Esophagus muscularis mucosa (tissue), 4 donors: ENCODE data around the gene CSNK1G1. TPM values are rescaled to one million over a fixed set of nuclear protein-coding genes. Genes with fewer than 3 reads are reported as not detected.
"Not testable (repeated sequence)": the region's sequence is repeated elsewhere in the genome, so short reads cannot be mapped to it uniquely, and the experiment has no call there.

ENCODE experiments used
- DNase-seq: peaks from one replicate; pipeline ENCODE4 v3.0.0-alpha.2; 2017; ENCODE audit errors: extremely low spot score
- H3K27ac ChIP-seq, 4 donors: fragments of 200-600 bp; sonication (generic); replicated peaks in 1 of 4; 1 replicate in 3 of 4; 2 replicates in 1 of 4; pipeline ENCODE4 v1.5.1; 2016 to 2019; ENCODE audit warnings: mild to moderate bottlenecking in 1 of 4
- H3K27me3 ChIP-seq, 4 donors: fragments of 200-600 bp; sonication (generic); one replicate each; pipeline versions ENCODE4 v1.5.1 to v1.6.0; 2016 to 2019
- H3K36me3 ChIP-seq, 4 donors: fragments of 200-600 bp; sonication (generic); one replicate each; pipeline ENCODE4 v1.5.1; 2016 to 2019
- H3K4me1 ChIP-seq, 4 donors: fragments of 200-600 bp; sonication (generic); one replicate each; pipeline ENCODE4 v1.5.1; 2016 to 2019
- H3K4me3 ChIP-seq, 4 donors: fragments of 200-600 bp; sonication (generic); 1 replicate in 2 of 4; 2 replicates in 2 of 4; pipeline ENCODE4 v1.5.1; 2016 to 2019; ENCODE audit warnings: mild to moderate bottlenecking in 4 of 4, moderate library complexity in 1 of 4
- H3K9me3 ChIP-seq, 4 donors: fragments of 200-600 bp; sonication (generic); 1 replicate in 3 of 4; 2 replicates in 1 of 4; pipeline ENCODE4 v1.5.1; 2016 to 2019
- EP300 ChIP-seq: sonication (generic); formaldehyde crosslinking; IDR thresholded peaks from one replicate; pipeline ENCODE4 v1.6.1; 2017; ENCODE audit warnings: antibody characterized with exemption
- POLR2A ChIP-seq: fragments of 450-650 bp; IDR thresholded peaks from one replicate; pipeline ENCODE4 v1.6.1; 2017; ENCODE audit warnings: antibody characterized with exemption, moderate library complexity, mild to moderate bottlenecking, low read depth
- POLR2AphosphoS5 ChIP-seq, 2 donors: sonication (generic); formaldehyde crosslinking; IDR thresholded peaks; one replicate each; pipeline ENCODE4 v1.6.1; 2017; ENCODE audit warnings: antibody characterized with exemption in 2 of 2
- WGBS: methylation state at CpG from one replicate; pipeline ENCODE4 v1.1.5; 2018; 5-methylcytosine and 5-hydroxymethylcytosine counted together
- intact Hi-C: fragments of 100-400 bp; cut with DNase I; formaldehyde crosslinking; loops from one replicate; pipeline ENCODE4 v1.15.1; 2023
- total RNA-seq, 4 donors: library from RNA; depleted of rRNA; stranded (reverse); fragments of >200 nt; gene quantifications; one replicate each; pipeline versions ENCODE4 v1.1.0 to v1.2.1, GENCODE V29; 2016
- TF ChIP-seq, protein P1 (sequence below), 3 experiments: fragments of 200-600 bp in 2 of 3; fragments of 450-650 bp in 1 of 3; sonication (generic) in 2 of 3; IDR thresholded peaks; one replicate each; pipeline ENCODE4 v1.5.1; 2017 to 2019; ENCODE audit warnings: antibody characterized with exemption in 3 of 3, mild to moderate bottlenecking in 2 of 3, moderate library complexity in 1 of 3

CSNK1G1 gene
- total RNA-seq, 4 donors from 2014 or later = 9.1 to 11.2 (median 10.1) TPM

DNA sequence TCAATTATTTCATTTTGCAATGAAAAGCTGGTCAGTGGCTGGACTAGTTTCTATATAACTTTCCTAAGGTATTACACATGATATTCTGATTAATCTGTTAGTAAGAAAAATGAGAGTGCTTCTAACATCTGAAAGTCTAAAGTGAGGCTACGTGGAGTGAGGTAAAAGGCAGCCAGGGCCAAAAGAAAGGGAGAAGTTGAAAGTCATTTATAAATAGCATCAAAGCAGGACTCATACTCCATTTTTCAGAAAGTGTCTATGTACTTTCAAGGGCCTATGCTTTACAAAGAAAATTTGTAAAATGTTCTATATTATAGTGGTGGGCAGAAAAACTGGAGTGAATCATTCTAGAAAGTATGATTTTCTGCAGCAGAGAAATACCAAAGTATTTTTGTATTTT is 80.0 kb downstream of the CSNK1G1 start:
- TF ChIP-seq EP300 (no peak), POLR2AphosphoS5 (IDR thresholded peaks at IDR 0.05) (no peak), POLR2A (no peak)
- TF ChIP-seq, protein P1, sequence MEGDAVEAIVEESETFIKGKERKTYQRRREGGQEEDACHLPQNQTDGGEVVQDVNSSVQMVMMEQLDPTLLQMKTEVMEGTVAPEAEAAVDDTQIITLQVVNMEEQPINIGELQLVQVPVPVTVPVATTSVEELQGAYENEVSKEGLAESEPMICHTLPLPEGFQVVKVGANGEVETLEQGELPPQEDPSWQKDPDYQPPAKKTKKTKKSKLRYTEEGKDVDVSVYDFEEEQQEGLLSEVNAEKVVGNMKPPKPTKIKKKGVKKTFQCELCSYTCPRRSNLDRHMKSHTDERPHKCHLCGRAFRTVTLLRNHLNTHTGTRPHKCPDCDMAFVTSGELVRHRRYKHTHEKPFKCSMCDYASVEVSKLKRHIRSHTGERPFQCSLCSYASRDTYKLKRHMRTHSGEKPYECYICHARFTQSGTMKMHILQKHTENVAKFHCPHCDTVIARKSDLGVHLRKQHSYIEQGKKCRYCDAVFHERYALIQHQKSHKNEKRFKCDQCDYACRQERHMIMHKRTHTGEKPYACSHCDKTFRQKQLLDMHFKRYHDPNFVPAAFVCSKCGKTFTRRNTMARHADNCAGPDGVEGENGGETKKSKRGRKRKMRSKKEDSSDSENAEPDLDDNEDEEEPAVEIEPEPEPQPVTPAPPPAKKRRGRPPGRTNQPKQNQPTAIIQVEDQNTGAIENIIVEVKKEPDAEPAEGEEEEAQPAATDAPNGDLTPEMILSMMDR (IDR thresholded peaks at IDR 0.05) = no peak
- intact Hi-C loops = no loop called here
- WGBS = 38% methylated on average over 1 of the region's 1 CpG

DNA sequence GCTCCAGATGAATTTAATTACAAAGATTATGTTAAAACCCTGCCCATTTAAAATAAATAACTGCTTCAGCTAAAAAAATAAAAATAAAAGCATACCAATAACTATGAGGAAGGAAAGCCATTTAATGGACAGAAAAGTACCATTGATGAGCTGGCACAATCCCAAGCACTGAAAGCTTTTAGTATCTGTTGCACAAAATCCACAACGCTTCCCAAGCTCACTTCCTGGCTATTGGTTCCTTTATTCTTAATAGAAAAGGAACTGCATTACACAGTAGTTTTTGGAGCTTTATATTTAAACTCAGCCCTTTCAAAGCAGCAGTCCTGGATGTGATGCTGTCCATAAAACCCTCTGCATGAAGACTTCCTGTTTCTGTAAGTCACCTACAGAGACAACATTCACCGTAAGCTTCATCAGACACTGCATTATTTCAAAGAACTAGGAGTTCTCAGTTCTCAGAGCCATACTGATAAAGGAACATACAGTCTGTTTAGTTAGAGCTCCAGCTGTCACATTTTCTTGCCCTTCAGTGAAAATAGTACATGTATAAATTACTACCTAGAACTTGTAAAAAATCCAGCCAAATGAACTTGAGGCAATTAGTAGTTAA is 81.5 kb downstream of the CSNK1G1 start:
- DNase-seq = no peak
- H3K4me3 ChIP-seq = no peak overlapping the region
- peaks cover 4 to 7% (median 6%) of the 10 kb centered on the region in 4 donors for H3K4me1 ChIP-seq
- intact Hi-C loops = no loop called here
- 55% methylated on average over 2 of the region's 2 CpGs for WGBS
- peaks cover 0 to 5% (median 0%) of the 10 kb centered on the region in 4 donors for H3K36me3 ChIP-seq
- H3K27me3 ChIP-seq = no peaks in the 10 kb centered on the region
- H3K27ac ChIP-seq = no peak overlapping the region
- TF ChIP-seq EP300 = no peak
- no peak for TF ChIP-seq POLR2AphosphoS5 (IDR thresholded peaks at IDR 0.05)
- TF ChIP-seq POLR2A = no peak
- TF ChIP-seq, protein P1 (IDR thresholded peaks at IDR 0.05) = no peak
- H3K9me3 ChIP-seq = no peaks in the 10 kb centered on the region

More for the DNA sequence above, 80.0 kb downstream of the CSNK1G1 start:
- no peak overlapping the region for H3K27ac ChIP-seq
- H3K36me3 ChIP-seq = peaks cover 0 to 8% (median 0%) of the 10 kb centered on the region in 4 donors
- no peak overlapping the region for H3K4me3 ChIP-seq
- no peaks in the 10 kb centered on the region for H3K27me3 ChIP-seq
- H3K9me3 ChIP-seq = no peaks in the 10 kb centered on the region
- peaks cover 4 to 7% (median 6%) of the 10 kb centered on the region in 4 donors for H3K4me1 ChIP-seq
- no peak for DNase-seq

DNA sequence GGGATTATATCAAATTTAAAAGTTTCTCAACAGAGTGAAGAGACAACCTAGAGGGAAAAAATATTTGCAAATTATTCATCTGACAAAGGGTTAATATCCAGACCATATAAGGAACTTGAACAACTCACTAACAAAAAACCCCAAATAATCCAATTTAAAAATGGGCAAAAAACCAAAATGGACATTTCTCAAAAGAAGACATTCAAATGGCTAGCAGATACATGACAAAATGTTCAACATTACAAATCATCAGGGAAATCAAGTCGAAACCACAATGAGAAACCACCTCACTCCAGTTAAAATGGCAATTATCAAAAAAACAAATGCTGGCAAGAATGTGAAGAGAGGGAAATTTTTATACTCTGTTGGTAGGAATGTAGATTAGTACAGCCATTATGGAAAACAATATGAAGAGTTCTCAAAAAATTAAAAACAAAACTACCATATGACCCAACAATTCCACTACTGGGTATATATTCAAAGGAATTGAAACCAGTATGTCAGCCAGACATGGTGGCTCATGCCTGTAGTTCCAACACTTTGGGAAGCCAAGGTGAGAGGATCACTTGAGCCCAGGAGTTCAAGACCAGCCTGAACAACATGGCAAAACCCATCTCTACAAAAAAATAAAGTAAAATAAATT is 88.5 kb downstream of the CSNK1G1 start:
- WGBS = 82% methylated on average over 1 of the region's 1 CpG
- no peak overlapping the region for H3K27ac ChIP-seq
- H3K4me3 ChIP-seq = no peak overlapping the region
- no peaks in the 10 kb centered on the region for H3K9me3 ChIP-seq
- H3K27me3 ChIP-seq = no peaks in the 10 kb centered on the region
- TF ChIP-seq EP300 (no peak), POLR2A (no peak), POLR2AphosphoS5 (IDR thresholded peaks at IDR 0.05) (no peak)
- TF ChIP-seq, protein P1 (IDR thresholded peaks at IDR 0.05) = no peak
- no peaks in the 10 kb centered on the region for H3K36me3 ChIP-seq
- intact Hi-C loops = no loop called here
- DNase-seq = no peak
- H3K4me1 ChIP-seq = no peaks in the 10 kb centered on the region

DNA sequence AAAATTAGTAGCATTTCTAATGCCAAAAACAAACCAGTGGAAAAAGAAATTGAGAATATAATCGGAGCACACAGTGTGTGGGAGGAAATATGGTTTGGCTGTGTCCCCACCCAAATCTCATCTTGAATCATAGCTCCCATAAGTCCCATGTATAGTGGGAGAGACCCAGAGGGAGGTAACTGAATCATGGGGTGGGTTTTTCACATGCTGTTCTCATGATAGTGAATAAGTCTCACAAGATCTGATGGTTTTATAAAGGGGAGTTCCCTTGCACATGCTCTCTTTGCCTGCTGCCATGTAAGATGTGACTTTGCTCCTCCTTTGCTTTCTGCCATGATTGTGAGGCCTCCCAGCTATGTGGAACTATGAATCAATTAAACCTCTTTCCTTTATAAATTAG is 90.8 kb downstream of the CSNK1G1 start:
- H3K4me1 ChIP-seq, H3K36me3 ChIP-seq, H3K27me3 ChIP-seq, H3K4me3 ChIP-seq, DNase-seq, H3K9me3 ChIP-seq, intact Hi-C loops, H3K27ac ChIP-seq: not testable (repeated sequence)
- WGBS = 81% methylated on average over 1 of the region's 1 CpG

DNA sequence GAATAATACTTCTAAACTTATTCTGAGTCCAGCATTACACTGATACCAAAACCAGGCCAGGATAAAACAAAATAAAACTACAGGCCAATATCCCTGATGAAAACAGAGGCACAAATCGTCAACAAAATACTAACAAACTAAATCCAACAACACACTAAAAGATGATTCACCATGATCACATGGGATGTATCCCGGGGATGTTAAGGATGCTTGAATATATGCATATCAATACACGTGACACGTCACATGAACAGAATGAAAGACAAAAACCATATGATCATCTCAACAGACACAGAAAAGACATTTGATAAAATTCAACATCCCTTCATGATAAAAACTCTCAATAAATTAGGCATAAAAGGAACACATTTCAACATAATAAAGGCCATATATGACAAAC is 91.5 kb downstream of the CSNK1G1 start:
- H3K4me3 ChIP-seq = no peak overlapping the region
- H3K27me3 ChIP-seq = no peaks in the 10 kb centered on the region
- intact Hi-C loops = no loop called here
- WGBS = 88% methylated on average over 4 of the region's 4 CpGs
- peaks cover 0 to 3% (median 0%) of the 10 kb centered on the region in 4 donors for H3K36me3 ChIP-seq
- DNase-seq = no peak
- H3K4me1 ChIP-seq = no peaks in the 10 kb centered on the region
- H3K27ac ChIP-seq = no peak overlapping the region
- no peak for TF ChIP-seq EP300
- TF ChIP-seq, protein P1 (IDR thresholded peaks at IDR 0.05) = no peak
- no peak for TF ChIP-seq POLR2A
- no peak for TF ChIP-seq POLR2AphosphoS5 (IDR thresholded peaks at IDR 0.05)
- no peaks in the 10 kb centered on the region for H3K9me3 ChIP-seq
